H9 (cell line): ENCODE data around the gene RPS27L. TPM values are rescaled to one million over a fixed set of nuclear protein-coding genes. Genes with fewer than 3 reads are reported as not detected.

Experiments used
- DNase-seq: peaks from one replicate; pipeline ENCODE4 v3.0.0-alpha.2; 2017
- H2AFZ ChIP-seq: one replicate; pipeline ENCODE4 v1.6.1; 2013; ENCODE audit warnings: mild to moderate bottlenecking, low read length, control low read depth, moderate library complexity
- H2AK5ac ChIP-seq: 2 replicates; pipeline ENCODE4 v1.6.1; 2013; ENCODE audit warnings: low read length, control low read depth, mixed read lengths; ENCODE audit not compliant: insufficient read length
- H2BK120ac ChIP-seq: one replicate; pipeline ENCODE4 v1.6.1; 2013; ENCODE audit warnings: low read depth, mild to moderate bottlenecking, low read length, control low read depth, inconsistent platforms; ENCODE audit not compliant: poor library complexity, severe bottlenecking
- H2BK12ac ChIP-seq: 2 replicates; pipeline ENCODE4 v1.6.1; 2013; ENCODE audit warnings: low read length, control low read depth, mixed read lengths, low read depth; ENCODE audit not compliant: insufficient read length
- H2BK15ac ChIP-seq: 2 replicates; pipeline ENCODE4 v1.6.1; 2013; ENCODE audit warnings: low read depth, low read length, control low read depth
- H2BK20ac ChIP-seq: one replicate; pipeline ENCODE4 v1.6.1; 2013; ENCODE audit warnings: low read depth, mild to moderate bottlenecking, low read length, control low read depth, inconsistent platforms; ENCODE audit not compliant: poor library complexity, severe bottlenecking
- H2BK5ac ChIP-seq: 2 replicates; pipeline ENCODE4 v1.6.1; 2013; ENCODE audit warnings: low read length, control low read depth, mixed read lengths; ENCODE audit not compliant: insufficient read length
- H3K14ac ChIP-seq: 2 replicates; pipeline ENCODE4 v1.6.1; 2013; ENCODE audit warnings: low read length, control low read depth; ENCODE audit not compliant: insufficient read depth
- H3K18ac ChIP-seq: 2 replicates; pipeline ENCODE4 v1.6.1; 2013; ENCODE audit warnings: low read depth, mild to moderate bottlenecking, mixed read lengths, low read length, control low read depth; ENCODE audit not compliant: insufficient read length
- H3K23ac ChIP-seq: 2 replicates; pipeline ENCODE4 v1.6.1; 2013; ENCODE audit warnings: low read length, control low read depth, mixed read lengths, low read depth; ENCODE audit not compliant: insufficient read length
- H3K23me2 ChIP-seq: 2 replicates; pipeline ENCODE4 v1.6.1; 2013; ENCODE audit warnings: low read depth, mild to moderate bottlenecking, mixed read lengths, low read length, control low read depth; ENCODE audit not compliant: insufficient read length, poor library complexity, severe bottlenecking
- H3K27ac ChIP-seq: 2 replicates; pipeline ENCODE4 v1.5.1; 2013; ENCODE audit warnings: low read length, control low read depth, mixed read lengths, low read depth; ENCODE audit not compliant: insufficient read length
- H3K27me3 ChIP-seq: 2 replicates; pipeline ENCODE4 v1.6.1; 2013; ENCODE audit warnings: low read length, control low read depth, inconsistent platforms; ENCODE audit not compliant: insufficient read depth
- H3K4ac ChIP-seq: 2 replicates; pipeline ENCODE4 v1.6.1; 2013; ENCODE audit warnings: low read depth, mild to moderate bottlenecking, control low read depth, inconsistent platforms, low read length, moderate library complexity
- H3K4me1 ChIP-seq: 2 replicates; pipeline ENCODE4 v1.6.1; 2013; ENCODE audit warnings: low read length, control low read depth, inconsistent platforms; ENCODE audit not compliant: insufficient read depth
- H3K4me2 ChIP-seq: 2 replicates; pipeline ENCODE4 v1.6.1; 2013; ENCODE audit warnings: low read length, control low read depth, mixed read lengths; ENCODE audit not compliant: insufficient read length, insufficient read depth
- H3K56ac ChIP-seq: 2 replicates; pipeline ENCODE4 v1.6.1; 2013; ENCODE audit warnings: low read depth, mild to moderate bottlenecking, mixed read lengths, low read length, control low read depth; ENCODE audit not compliant: insufficient read length
- H3K79me1 ChIP-seq: 2 replicates; pipeline ENCODE4 v1.6.1; 2013; ENCODE audit warnings: low read depth, mild to moderate bottlenecking, moderate library complexity, low read length, control low read depth, inconsistent platforms; ENCODE audit not compliant: insufficient read depth, poor library complexity, severe bottlenecking
- H3K79me2 ChIP-seq: 2 replicates; pipeline ENCODE4 v1.6.1; 2013; ENCODE audit warnings: low read length, control low read depth, inconsistent platforms; ENCODE audit not compliant: insufficient read depth
- H3K9ac ChIP-seq: 2 replicates; pipeline ENCODE4 v1.6.1; 2013; ENCODE audit warnings: low read length, control low read depth, mixed read lengths; ENCODE audit not compliant: insufficient read length; ENCODE audit errors: extremely low read depth
- H3K9me3 ChIP-seq: one replicate; pipeline ENCODE4 v1.6.1; 2013; ENCODE audit warnings: low read depth, low read length, inconsistent platforms; ENCODE audit not compliant: control insufficient read depth
- H3T11ph ChIP-seq: one replicate; pipeline ENCODE4 v1.6.1; 2013; ENCODE audit warnings: mild to moderate bottlenecking, low read length, control low read depth, inconsistent platforms
- H4K20me1 ChIP-seq: one replicate; pipeline ENCODE4 v1.6.1; 2013; ENCODE audit not compliant: control insufficient read depth, insufficient read length, insufficient read depth
- H4K5ac ChIP-seq: 2 replicates; pipeline ENCODE4 v1.6.1; 2013; ENCODE audit warnings: low read depth, mild to moderate bottlenecking, mixed read lengths, low read length, control low read depth; ENCODE audit not compliant: insufficient read length
- H4K8ac ChIP-seq: replicated peaks from 2 replicates; pipeline ENCODE4 v1.6.1; 2013; ENCODE audit warnings: low read length, control low read depth, mixed read lengths, low read depth; ENCODE audit not compliant: insufficient read length
- H4K91ac ChIP-seq: 2 replicates; pipeline ENCODE4 v1.6.1; 2013; ENCODE audit warnings: low read depth, mild to moderate bottlenecking, moderate library complexity, mixed read lengths, low read length, control low read depth; ENCODE audit not compliant: insufficient read length
- H3K27ac Mint-ChIP-seq, 3 experiments: 2 replicates in 2 of 3; 3 replicates in 1 of 3; pipeline ENCODE4 v1.8.0; 2020 to 2021; ENCODE audit warnings: mixed read lengths in 3 of 3, mild to moderate bottlenecking in 1 of 3, moderate library complexity in 1 of 3
- H3K27me3 Mint-ChIP-seq: 2 replicates; pipeline ENCODE4 v1.8.0; 2021; ENCODE audit warnings: low read depth, mild to moderate bottlenecking, moderate library complexity, mixed read lengths
- H3K36me3 Mint-ChIP-seq, 3 experiments: 2 replicates in 2 of 3; 3 replicates in 1 of 3; pipeline ENCODE4 v1.8.0; 2020 to 2021; ENCODE audit warnings: low read depth in 3 of 3, mixed read lengths in 3 of 3; ENCODE audit not compliant: insufficient read depth in 1 of 3
- H3K4me1 Mint-ChIP-seq, 2 experiments: 2 replicates each; pipeline ENCODE4 v1.8.0; 2020; ENCODE audit warnings: mixed read lengths in 2 of 2
- H3K4me3 Mint-ChIP-seq, 2 experiments: 2 replicates in 1 of 2; 3 replicates in 1 of 2; pipeline ENCODE4 v1.8.0; 2020 to 2021; ENCODE audit warnings: mild to moderate bottlenecking in 2 of 2, mixed read lengths in 2 of 2, moderate library complexity in 1 of 2
- H3K9me3 Mint-ChIP-seq, 2 experiments: 2 replicates in 1 of 2; 3 replicates in 1 of 2; pipeline ENCODE4 v1.8.0; 2020; ENCODE audit warnings: mild to moderate bottlenecking in 2 of 2, mixed read lengths in 2 of 2, moderate library complexity in 1 of 2
- WGBS: extraction: QIAGEN DNeasy Blood & Tissue Kit; methylation state at CpG from one replicate; pipeline ENCODE4 v1.1.7; 2013; ENCODE audit warnings: missing lambda C conversion rate, low lambda C conversion rate, mixed read lengths; ENCODE audit not compliant: insufficient read length; ENCODE audit errors: extremely low coverage; 5-methylcytosine and 5-hydroxymethylcytosine counted together
- total RNA-seq: library from RNA; stranded (reverse); gene quantifications from 2 replicates; pipeline ENCODE4 v1.2.1, GENCODE V29; 2021
- TF ChIP-seq, protein P1 (sequence below): fragments of 200-600 bp; sonication (generic); conservative IDR thresholded peaks from 3 replicates; pipeline ENCODE4 v1.8.0; 2021; ENCODE audit warnings: antibody characterized with exemption, mild to moderate bottlenecking

The RPS27L gene
- total RNA-seq, 1 experiment from 2014 or later: 180 TPM

- H3T11ph ChIP-seq: no peak overlapping the region
- H3K18ac ChIP-seq: no peak overlapping the region
- H2BK20ac ChIP-seq: no peak overlapping the region
- no peak overlapping the region for H2BK5ac ChIP-seq
- no peaks in the 10 kb centered on the region for H3K23me2 ChIP-seq
- H3K4me1 Mint-ChIP-seq: peaks cover 23 to 26% of the 10 kb centered on the region in 2 experiments
- no CpG with 5 or more reads among the region's 2 CpGs for WGBS
- peaks cover 4% of the 10 kb centered on the region; the same call in 1 of the 2 replicates for H3K4me1 ChIP-seq
- no peak overlapping the region for H3K56ac ChIP-seq
- H3K27me3 Mint-ChIP-seq: no peaks in the 10 kb centered on the region
- H3K4me3 Mint-ChIP-seq: no peak overlapping the region
- no peaks in the 10 kb centered on the region for H3K9me3 Mint-ChIP-seq
- H3K27ac Mint-ChIP-seq: no peak overlapping the region; a peak in 1 of 7 replicates
- no peak overlapping the region for H4K91ac ChIP-seq
- H3K4me2 ChIP-seq: no peak overlapping the region
- H3K36me3 Mint-ChIP-seq: peaks cover 0 to 4% (median 2%) of the 10 kb centered on the region in 3 experiments; a peak in 5 of 7 replicates
- no peak overlapping the region for H3K14ac ChIP-seq
- H2AK5ac ChIP-seq: no peak overlapping the region
- TF ChIP-seq, protein P1, sequence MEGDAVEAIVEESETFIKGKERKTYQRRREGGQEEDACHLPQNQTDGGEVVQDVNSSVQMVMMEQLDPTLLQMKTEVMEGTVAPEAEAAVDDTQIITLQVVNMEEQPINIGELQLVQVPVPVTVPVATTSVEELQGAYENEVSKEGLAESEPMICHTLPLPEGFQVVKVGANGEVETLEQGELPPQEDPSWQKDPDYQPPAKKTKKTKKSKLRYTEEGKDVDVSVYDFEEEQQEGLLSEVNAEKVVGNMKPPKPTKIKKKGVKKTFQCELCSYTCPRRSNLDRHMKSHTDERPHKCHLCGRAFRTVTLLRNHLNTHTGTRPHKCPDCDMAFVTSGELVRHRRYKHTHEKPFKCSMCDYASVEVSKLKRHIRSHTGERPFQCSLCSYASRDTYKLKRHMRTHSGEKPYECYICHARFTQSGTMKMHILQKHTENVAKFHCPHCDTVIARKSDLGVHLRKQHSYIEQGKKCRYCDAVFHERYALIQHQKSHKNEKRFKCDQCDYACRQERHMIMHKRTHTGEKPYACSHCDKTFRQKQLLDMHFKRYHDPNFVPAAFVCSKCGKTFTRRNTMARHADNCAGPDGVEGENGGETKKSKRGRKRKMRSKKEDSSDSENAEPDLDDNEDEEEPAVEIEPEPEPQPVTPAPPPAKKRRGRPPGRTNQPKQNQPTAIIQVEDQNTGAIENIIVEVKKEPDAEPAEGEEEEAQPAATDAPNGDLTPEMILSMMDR: no peak
- no peak overlapping the region for H2BK120ac ChIP-seq
- no peaks in the 10 kb centered on the region for H3K9me3 ChIP-seq
- H4K8ac ChIP-seq: no peak overlapping the region
- H3K23ac ChIP-seq: no peak overlapping the region
- H3K79me2 ChIP-seq: 0 out of 2 replicates have a peak, but pooled peaks cover 1% of the 10 kb centered on the region
- H3K9ac ChIP-seq: no peak overlapping the region
- no peaks in the 10 kb centered on the region for H4K20me1 ChIP-seq
- H2BK12ac ChIP-seq: no peak overlapping the region
- no peak overlapping the region for H3K4ac ChIP-seq
- DNase-seq: no peak
- no peak overlapping the region for H4K5ac ChIP-seq
- no peak overlapping the region for H3K27ac ChIP-seq
- no peaks in the 10 kb centered on the region for H3K79me1 ChIP-seq
- H3K27me3 ChIP-seq: no peaks in the 10 kb centered on the region
- no peak overlapping the region for H2AFZ ChIP-seq
- H2BK15ac ChIP-seq: no peak overlapping the region
Observed at GRCh38 chr15:63206079-63206478, 48.8 kb upstream of the RPS27L start.
